Heart right ventricle (tissue), 16 donors: ENCODE data around the gene ZNF273. TPM values are rescaled to one million over a fixed set of nuclear protein-coding genes. Genes with fewer than 3 reads are reported as not detected.

Experiments
- ATAC-seq, 8 donors: fragments of 200-7000 bp; cut with Tn5 transposase; one replicate each; pipeline ENCODE4 v1.9.1; 2020; ENCODE audit warnings: mild to moderate bottlenecking in 8 of 8, moderate library complexity in 8 of 8, moderate number of reproducible peaks in 1 of 8
- DNase-seq, 2 donors: peaks; one replicate each; pipeline ENCODE4 v3.0.0-alpha.2; 2020
- H3K27ac ChIP-seq, 10 donors: fragments of 200-600 bp; sonication (generic) in 2 of 10; one replicate each; pipeline versions ENCODE4 v1.5.0 to v1.8.0; 2020 to 2022; ENCODE audit warnings: mild to moderate bottlenecking in 3 of 10
- H3K27me3 ChIP-seq, 7 donors: fragments of 200-600 bp; one replicate each; pipeline ENCODE4 v1.8.0; 2021 to 2022; ENCODE audit warnings: mild to moderate bottlenecking in 2 of 7
- H3K36me3 ChIP-seq, 9 donors: fragments of 200-600 bp; sonication (generic) in 1 of 9; one replicate each; pipeline versions ENCODE4 v1.5.0 to v1.8.0; 2020 to 2022; ENCODE audit warnings: mild to moderate bottlenecking in 2 of 9
- H3K4me1 ChIP-seq, 9 donors: fragments of 200-600 bp; sonication (generic) in 1 of 9; one replicate each; pipeline versions ENCODE4 v1.5.0 to v1.8.0; 2020 to 2022; ENCODE audit warnings: mild to moderate bottlenecking in 4 of 9
- H3K4me3 ChIP-seq, 10 donors: fragments of 200-600 bp; sonication (generic) in 2 of 10; one replicate each; pipeline versions ENCODE4 v1.5.0 to v1.8.0; 2020 to 2022; ENCODE audit warnings: mild to moderate bottlenecking in 7 of 10, moderate library complexity in 2 of 10
- H3K9me3 ChIP-seq, 11 donors: fragments of 200-600 bp in 10 of 11; sonication (generic) in 2 of 11; one replicate each; pipeline versions ENCODE4 v1.5.0 to v1.8.0; 2013 to 2022; ENCODE audit warnings: mild to moderate bottlenecking in 2 of 11, control low read depth in 1 of 11, moderate library complexity in 1 of 11
- WGBS, 2 donors: extraction: QIAGEN DNeasy Blood & Tissue Kit; methylation state at CpG; one replicate each; pipeline ENCODE4 v1.1.7; 2013; ENCODE audit warnings: inconsistent platforms in 1 of 2; 5-methylcytosine and 5-hydroxymethylcytosine counted together
- intact Hi-C, 10 donors: fragments of 100-400 bp; cut with DNase I; formaldehyde crosslinking; loops; one replicate each; pipeline versions ENCODE4 v1.11.1 to v1.14.2; 2022
- polyA plus RNA-seq, 2 donors: library from polyadenylated mRNA; stranded (reverse); fragments of 200-250 nt; gene quantifications; one replicate each; pipeline ENCODE4 v1.2.3, GENCODE V29; 2013
- total RNA-seq, 10 donors: library from RNA; stranded (reverse); fragmentation: NEBNext Ultra II Directional in 3 of 10; extraction: Animal tissue kit (Norgen Biotek cat#: 25700) in 3 of 10; gene quantifications; one replicate each; pipeline versions ENCODE4 v1.2.1 to v1.2.4, GENCODE V29; 2021 to 2023
- TF ChIP-seq, protein P1 (sequence below), 9 donors: fragments of 200-600 bp; sonication (generic) in 2 of 9; IDR thresholded peaks; one replicate each; pipeline versions ENCODE4 v1.5.0 to v1.8.0; 2021 to 2022; ENCODE audit warnings: antibody characterized with exemption in 9 of 9, mild to moderate bottlenecking in 5 of 9, moderate library complexity in 1 of 9
- donor health status: Arrhythmogenic right ventricular cardiomyopathy.
- donor health status: ischemic (EF 13 %, LVEDD 7.1; RV severe dilation, severe dysfunction).
- donor health status: healthy with polysubstance abuse.
- donor health status: DM: no; HTN: yes; CAD: no.
- donor health status: DM: no; HTN: no; CAD: no.
- donor health status: ischemic (EF 25% LVEDD 6.9; RV normal size, moderate dysfunction).
- donor health status: ischemic (EF 25% LVEDD 5.7; RV mildly dilated, moderate dysfunction).
- donor health status: healthy.
- donor health status: DM: yes; HTN: yes; CAD: no.
- donor health status: Ischemic cardiomyopathy.
- donor health status: ischemic (EF 35%, LVEDD 5.7; RV mildly dilated, moderate dysfunction).
- donor health status: nonischemic (EF 11% LVEDD 7.7; RV severe dilation, severe dysfunction).
- donor health status: DM: yes; HTN: yes; CAD: no.
- donor health status: PGD.
- donor health status: ischemic (EF 29% LVEDD 5.4; RV normal size, mild dysfunction).
- donor health status: nonischemic (EF 23%, LVEDD 6.1; RV moderate dilation, normal function).

Gene ZNF273
- total and polyA plus RNA-seq, 12 donors: 0.90 to 3.1 (median 1.6) TPM

DNA sequence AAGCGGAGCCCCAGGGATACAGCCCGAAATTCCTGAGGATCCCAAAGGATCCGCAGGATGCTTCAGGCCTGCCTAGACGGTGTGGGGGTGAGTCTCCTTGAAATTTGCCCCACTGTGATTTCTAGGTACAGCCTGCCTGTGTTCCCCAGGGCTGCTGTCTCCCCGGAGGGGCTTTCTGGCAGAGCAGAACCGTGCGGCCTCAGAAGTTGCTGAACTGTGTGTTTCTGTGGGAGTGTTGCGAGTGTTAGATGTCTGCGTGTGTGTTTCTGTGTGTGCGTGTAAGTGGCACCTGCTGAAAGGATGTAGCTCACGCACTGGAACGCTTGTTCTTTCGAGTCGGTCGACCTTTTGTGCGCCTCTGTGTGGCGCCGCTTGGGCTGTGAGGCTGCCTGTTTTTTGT lies 27.8 kb upstream of the ZNF273 start:
- peaks cover 0 to 19% (median 15%) of the 10 kb centered on the region in 7 donors for H3K27me3 ChIP-seq
- TF ChIP-seq, protein P1, sequence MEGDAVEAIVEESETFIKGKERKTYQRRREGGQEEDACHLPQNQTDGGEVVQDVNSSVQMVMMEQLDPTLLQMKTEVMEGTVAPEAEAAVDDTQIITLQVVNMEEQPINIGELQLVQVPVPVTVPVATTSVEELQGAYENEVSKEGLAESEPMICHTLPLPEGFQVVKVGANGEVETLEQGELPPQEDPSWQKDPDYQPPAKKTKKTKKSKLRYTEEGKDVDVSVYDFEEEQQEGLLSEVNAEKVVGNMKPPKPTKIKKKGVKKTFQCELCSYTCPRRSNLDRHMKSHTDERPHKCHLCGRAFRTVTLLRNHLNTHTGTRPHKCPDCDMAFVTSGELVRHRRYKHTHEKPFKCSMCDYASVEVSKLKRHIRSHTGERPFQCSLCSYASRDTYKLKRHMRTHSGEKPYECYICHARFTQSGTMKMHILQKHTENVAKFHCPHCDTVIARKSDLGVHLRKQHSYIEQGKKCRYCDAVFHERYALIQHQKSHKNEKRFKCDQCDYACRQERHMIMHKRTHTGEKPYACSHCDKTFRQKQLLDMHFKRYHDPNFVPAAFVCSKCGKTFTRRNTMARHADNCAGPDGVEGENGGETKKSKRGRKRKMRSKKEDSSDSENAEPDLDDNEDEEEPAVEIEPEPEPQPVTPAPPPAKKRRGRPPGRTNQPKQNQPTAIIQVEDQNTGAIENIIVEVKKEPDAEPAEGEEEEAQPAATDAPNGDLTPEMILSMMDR (IDR thresholded peaks at IDR 0.05): no peak
- ATAC-seq: no peak
- no peak overlapping the region for H3K4me3 ChIP-seq
- H3K36me3 ChIP-seq: no peaks in the 10 kb centered on the region
- no peak overlapping the region for H3K27ac ChIP-seq
- intact Hi-C loops: no loop called here
- H3K9me3 ChIP-seq: peaks cover 0 to 21% (median 0%) of the 10 kb centered on the region in 11 donors
- DNase-seq: no peak
- peaks cover 0 to 7% (median 0%) of the 10 kb centered on the region in 9 donors for H3K4me1 ChIP-seq
- 84 to 87% methylated on average over 18 of the region's 18 CpGs for WGBS, 2 donors

DNA sequence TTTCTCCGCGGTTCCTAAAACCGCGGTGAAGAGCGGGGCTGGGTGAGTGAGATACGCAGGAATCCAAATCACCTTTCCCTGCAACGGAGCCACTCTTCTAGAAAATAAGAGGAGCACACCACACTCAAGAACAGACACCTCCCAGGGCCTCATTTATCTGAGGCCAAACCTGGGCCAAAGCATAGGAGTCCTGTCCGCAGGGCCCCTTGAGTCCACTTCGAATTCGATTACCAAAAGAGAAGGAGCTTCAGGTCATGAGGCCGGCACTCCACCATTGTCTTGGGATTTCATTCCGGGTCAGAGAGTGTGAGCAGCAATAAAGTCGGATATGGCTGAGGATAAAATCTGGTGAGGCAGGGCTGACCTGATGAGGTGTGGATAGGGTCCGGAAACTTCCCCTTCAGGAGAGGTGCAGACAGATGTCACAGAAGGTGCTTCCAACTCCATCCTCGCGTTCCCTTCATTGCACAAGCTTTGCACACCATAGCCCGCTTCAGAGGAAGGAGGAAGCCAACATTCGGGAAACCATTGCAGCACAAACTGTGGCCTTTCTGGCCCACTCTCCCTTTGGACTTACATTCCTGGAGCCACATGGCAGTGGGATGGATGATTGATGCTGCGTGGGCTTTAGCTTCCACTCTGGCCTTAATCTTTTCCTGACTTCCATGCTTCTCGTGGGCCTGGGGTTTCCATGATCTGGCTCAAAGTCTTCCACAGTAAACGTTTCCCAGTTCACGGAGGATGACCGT lies 27.2 kb upstream of the ZNF273 start:
- 90 to 91% methylated on average over 23 of the region's 23 CpGs for WGBS, 2 donors

DNA sequence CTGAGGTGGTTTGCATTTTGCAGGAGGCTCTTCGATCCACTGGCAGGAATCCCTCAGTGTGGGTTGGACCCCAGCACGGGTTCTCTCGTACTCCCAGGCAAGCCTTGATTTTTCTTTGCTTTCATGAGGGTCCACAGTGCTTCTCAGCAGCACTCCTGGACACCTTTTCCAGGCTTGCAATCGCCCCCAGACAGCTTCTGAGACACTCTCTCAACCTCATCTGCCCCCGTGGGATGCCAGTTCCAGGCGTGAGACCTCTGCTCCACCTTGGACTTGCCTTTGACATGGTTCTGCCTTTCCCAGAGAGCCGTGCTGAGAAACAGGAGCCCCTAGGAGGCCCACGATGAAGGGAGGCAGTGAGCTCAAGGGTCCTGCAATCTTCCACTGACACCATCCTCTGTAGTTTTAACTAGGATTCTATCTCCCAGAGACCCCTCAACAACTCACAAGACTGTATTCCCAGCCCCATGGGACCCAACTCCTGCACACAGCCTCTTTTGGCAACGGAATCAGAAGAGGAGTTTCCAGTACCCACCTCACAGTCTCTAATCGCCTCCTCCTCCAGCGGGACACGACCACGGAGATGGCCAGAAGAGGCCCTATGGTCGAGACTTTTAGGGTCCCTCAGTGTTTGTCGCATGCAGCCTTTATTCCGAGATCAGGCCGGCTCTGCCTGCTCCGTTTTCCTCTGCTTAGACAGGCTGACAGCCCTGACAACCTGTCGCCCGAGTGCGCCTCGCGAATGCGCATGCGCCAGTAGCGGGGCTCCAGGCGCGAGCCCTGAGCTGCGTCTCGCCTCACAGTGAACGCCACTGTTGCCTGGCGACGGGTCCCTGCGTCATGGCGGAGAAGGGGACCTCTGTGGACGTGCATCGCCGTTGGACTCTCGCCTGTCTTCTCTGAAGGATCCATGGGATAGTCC lies 26.0 kb upstream of the ZNF273 start:
- Histone ChIP-seq H3K9me3 (peaks cover 0 to 36% (median 0%) of the 10 kb centered on the region in 11 donors), H3K27ac (no peak overlapping the region), H3K27me3 (peaks cover 0 to 19% (median 15%) of the 10 kb centered on the region in 7 donors), H3K4me3 (peak overlapping the region in 9 of 10 donors; percentile 15 to 53 (median 37)), H3K4me1 (peaks cover 0 to 13% (median 4%) of the 10 kb centered on the region in 9 donors), H3K36me3 (no peaks in the 10 kb centered on the region)
- DNase-seq: peak; percentile 51 to 71
- ATAC-seq: peak; percentile 35 to 87 (median 74)
- WGBS, 2 donors: 17 to 18% methylated on average over 39 of the region's 39 CpGs
- intact Hi-C loops: no loop called here
- TF ChIP-seq, protein P1 (IDR thresholded peaks at IDR 0.05): no peak

More for the DNA sequence above, 27.2 kb upstream of the ZNF273 start:
- no peak for DNase-seq
- peaks cover 0 to 19% (median 15%) of the 10 kb centered on the region in 7 donors for H3K27me3 ChIP-seq
- no peak for ATAC-seq
- H3K27ac ChIP-seq: no peak overlapping the region
- H3K9me3 ChIP-seq: peaks cover 0 to 26% (median 0%) of the 10 kb centered on the region in 11 donors
- intact Hi-C loops: no loop called here
- no peaks in the 10 kb centered on the region for H3K36me3 ChIP-seq
- H3K4me1 ChIP-seq: peaks cover 0 to 7% (median 0%) of the 10 kb centered on the region in 9 donors
- TF ChIP-seq, protein P1 (IDR thresholded peaks at IDR 0.05): no peak
- no peak overlapping the region for H3K4me3 ChIP-seq
